ENCODE results near the gene LRRC14B. TPM values are rescaled to one million over a fixed set of nuclear protein-coding genes. Genes with fewer than 3 reads are reported as not detected.
"Not testable (repeated sequence)": the region's sequence is repeated elsewhere in the genome, so short reads cannot be mapped to it uniquely, and the experiment has no call there.

LRRC14B gene
- total RNA-seq, 1 experiment from 2014 or later: not detected

- TF ChIP-seq CTCF (conservative IDR thresholded peaks at IDR 0.05; ENCODE audit: low read depth, low read length): no peak
- TF ChIP-seq EZH2 (IDR thresholded peaks at IDR 0.05; ENCODE audit: borderline replicate concordance, low read depth, low read length, poor library complexity, severe bottlenecking): no peak
Measured at GRCh38 chr5:228886-229285, 37.6 kb downstream of the LRRC14B start.

GRCh38 chr5:230711-231110, 39.4 kb downstream of the LRRC14B start:
- DNase-seq (ENCODE audit: low spot score): no peak
- Histone ChIP-seq H3K27ac (ENCODE audit: low read depth, low read length, poor library complexity, severe bottlenecking) (no peak overlapping the region), H3K4me1 (ENCODE audit: insufficient read depth, low read length, poor library complexity, severe bottlenecking) (no peaks in the 10 kb centered on the region), H3K4me3 (ENCODE audit: low read depth, low read length, poor library complexity, severe bottlenecking) (no peak overlapping the region), H3K36me3 (ENCODE audit: insufficient read depth, low read length, poor library complexity, severe bottlenecking) (peaks cover 70% of the 10 kb centered on the region), H3K9me3 (ENCODE audit: low read depth, low read length, poor library complexity, severe bottlenecking) (no peaks in the 10 kb centered on the region), H3K27me3 (replicated peaks; ENCODE audit: insufficient read depth, low read depth, low read length, poor library complexity) (no peaks in the 10 kb centered on the region)
- no peak for TF ChIP-seq EZH2 (IDR thresholded peaks at IDR 0.05; ENCODE audit: borderline replicate concordance, low read depth, low read length, poor library complexity, severe bottlenecking)
- TF ChIP-seq CTCF (conservative IDR thresholded peaks at IDR 0.05; ENCODE audit: low read depth, low read length): no peak
- intact Hi-C loops (cut with micrococcal nuclease; ENCODE audit: unreplicated experiment): no loop called here
- BruUV-seq (replicated peaks): no TSS peak
- ChIA-PET CTCF (no interaction called here), POLR2A (ENCODE audit: low non-redundant PET) (no interaction called here)

More at GRCh38 chr5:228886-229285, 37.6 kb downstream of the LRRC14B start:
- Histone ChIP-seq H3K4me1 (ENCODE audit: insufficient read depth, low read length, poor library complexity, severe bottlenecking) (no peaks in the 10 kb centered on the region), H3K27me3 (replicated peaks; ENCODE audit: insufficient read depth, low read depth, low read length, poor library complexity) (no peaks in the 10 kb centered on the region), H3K27ac (ENCODE audit: low read depth, low read length, poor library complexity, severe bottlenecking) (no peak overlapping the region), H3K4me3 (ENCODE audit: low read depth, low read length, poor library complexity, severe bottlenecking) (no peak overlapping the region), H3K36me3 (ENCODE audit: insufficient read depth, low read length, poor library complexity, severe bottlenecking) (peaks cover 77% of the 10 kb centered on the region), H3K9me3 (ENCODE audit: low read depth, low read length, poor library complexity, severe bottlenecking) (no peaks in the 10 kb centered on the region)
- POLR2A ChIA-PET (ENCODE audit: low non-redundant PET): no interaction called here
- DNase-seq (ENCODE audit: low spot score): no peak
- no TSS peak for BruUV-seq (replicated peaks)
- intact Hi-C loops (cut with micrococcal nuclease; ENCODE audit: unreplicated experiment): no loop called here
- CTCF ChIA-PET: no interaction called here

GRCh38 chr5:231661-232060, 40.4 kb downstream of the LRRC14B start:
- H3K4me1 ChIP-seq (ENCODE audit: insufficient read depth, low read length, poor library complexity, severe bottlenecking): no peaks in the 10 kb centered on the region
- ChIA-PET POLR2A (ENCODE audit: low non-redundant PET) (no interaction called here), CTCF (no interaction called here)
- no peak for DNase-seq (ENCODE audit: low spot score)
- intact Hi-C loops (cut with micrococcal nuclease; ENCODE audit: unreplicated experiment): no loop called here
- no peak overlapping the region for H3K4me3 ChIP-seq (ENCODE audit: low read depth, low read length, poor library complexity, severe bottlenecking)
- no peak overlapping the region for H3K27ac ChIP-seq (ENCODE audit: low read depth, low read length, poor library complexity, severe bottlenecking)
- BruUV-seq (replicated peaks): no TSS peak
- peaks cover 67% of the 10 kb centered on the region for H3K36me3 ChIP-seq (ENCODE audit: insufficient read depth, low read length, poor library complexity, severe bottlenecking)
- TF ChIP-seq EZH2 (IDR thresholded peaks at IDR 0.05; ENCODE audit: borderline replicate concordance, low read depth, low read length, poor library complexity, severe bottlenecking): no peak
- no peak for TF ChIP-seq CTCF (conservative IDR thresholded peaks at IDR 0.05; ENCODE audit: low read depth, low read length)
- no peaks in the 10 kb centered on the region for H3K27me3 ChIP-seq (replicated peaks; ENCODE audit: insufficient read depth, low read depth, low read length, poor library complexity)
- H3K9me3 ChIP-seq (ENCODE audit: low read depth, low read length, poor library complexity, severe bottlenecking): no peaks in the 10 kb centered on the region

GRCh38 chr5:233426-233825, 42.1 kb downstream of the LRRC14B start:
- H3K4me3 ChIP-seq (ENCODE audit: low read depth, low read length, poor library complexity, severe bottlenecking); intact Hi-C loops (cut with micrococcal nuclease; ENCODE audit: unreplicated experiment); POLR2A ChIA-PET (ENCODE audit: low non-redundant PET); H3K27me3 ChIP-seq (replicated peaks; ENCODE audit: insufficient read depth, low read depth, low read length, poor library complexity); H3K4me1 ChIP-seq (ENCODE audit: insufficient read depth, low read length, poor library complexity, severe bottlenecking); H3K9me3 ChIP-seq (ENCODE audit: low read depth, low read length, poor library complexity, severe bottlenecking); CTCF ChIA-PET; H3K27ac ChIP-seq (ENCODE audit: low read depth, low read length, poor library complexity, severe bottlenecking); BruUV-seq (replicated peaks); DNase-seq (ENCODE audit: low spot score): not testable (repeated sequence)
- H3K36me3 ChIP-seq (ENCODE audit: insufficient read depth, low read length, poor library complexity, severe bottlenecking): peaks cover 58% of the 10 kb centered on the region

All from A673 (cell line).